ENCODE measurements around the gene RRP7A.
"Not testable (repeated sequence)": the region's sequence is repeated elsewhere in the genome, so short reads cannot be mapped to it uniquely, and the experiment has no call there.

Gene RRP7A, protein sequence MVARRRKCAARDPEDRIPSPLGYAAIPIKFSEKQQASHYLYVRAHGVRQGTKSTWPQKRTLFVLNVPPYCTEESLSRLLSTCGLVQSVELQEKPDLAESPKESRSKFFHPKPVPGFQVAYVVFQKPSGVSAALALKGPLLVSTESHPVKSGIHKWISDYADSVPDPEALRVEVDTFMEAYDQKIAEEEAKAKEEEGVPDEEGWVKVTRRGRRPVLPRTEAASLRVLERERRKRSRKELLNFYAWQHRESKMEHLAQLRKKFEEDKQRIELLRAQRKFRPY

DNA sequence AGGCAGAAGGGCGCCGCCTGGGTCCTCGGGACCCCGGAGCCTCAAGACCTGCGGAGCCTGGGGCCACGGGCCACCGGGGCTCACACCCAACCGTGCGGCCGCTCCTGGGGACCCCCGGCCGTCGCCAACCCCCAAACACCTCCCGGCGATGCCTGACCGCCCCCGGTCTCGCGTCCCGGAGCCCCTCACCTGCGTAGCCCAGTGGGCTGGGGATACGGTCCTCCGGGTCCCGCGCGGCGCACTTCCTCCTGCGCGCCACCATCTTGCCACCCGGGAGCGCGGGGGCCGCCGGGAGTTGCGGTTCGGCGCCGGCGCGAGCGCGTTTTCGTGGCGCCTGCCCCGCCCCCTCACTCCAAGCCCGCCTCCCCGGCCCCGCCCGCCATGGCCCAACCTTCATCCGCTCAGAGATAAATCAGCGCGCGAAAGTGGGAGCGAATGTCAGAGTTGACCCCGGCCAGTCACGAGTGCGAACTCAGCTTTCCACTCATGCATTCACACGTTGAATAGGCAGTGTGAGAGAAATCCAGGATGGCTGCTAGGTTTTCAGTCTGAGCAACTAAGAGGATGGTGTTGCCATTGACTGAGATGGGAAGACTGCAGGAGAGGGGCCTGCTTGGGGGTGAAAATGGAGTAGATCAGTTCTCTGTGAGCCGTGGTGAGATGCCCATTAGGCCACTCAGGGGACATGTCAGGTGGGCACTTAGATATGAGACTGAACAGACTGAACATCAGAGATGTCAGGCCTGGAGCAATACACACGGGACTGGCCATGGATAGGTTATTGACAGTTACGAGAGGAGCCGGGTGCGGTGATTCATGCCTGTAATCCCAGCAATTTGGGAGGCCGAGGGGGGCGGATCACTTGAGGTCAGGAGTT is at the start of gene RRP7A:
Gene RRP7A, minus strand, starts transcription at position 272 of the 877 bp plus-strand sequence. Its CDS starts 10 bp downstream, at position 262.
- peak in 53 of 56 donors; percentile 31 to 88 (median 71) for DNase-seq

DNA sequence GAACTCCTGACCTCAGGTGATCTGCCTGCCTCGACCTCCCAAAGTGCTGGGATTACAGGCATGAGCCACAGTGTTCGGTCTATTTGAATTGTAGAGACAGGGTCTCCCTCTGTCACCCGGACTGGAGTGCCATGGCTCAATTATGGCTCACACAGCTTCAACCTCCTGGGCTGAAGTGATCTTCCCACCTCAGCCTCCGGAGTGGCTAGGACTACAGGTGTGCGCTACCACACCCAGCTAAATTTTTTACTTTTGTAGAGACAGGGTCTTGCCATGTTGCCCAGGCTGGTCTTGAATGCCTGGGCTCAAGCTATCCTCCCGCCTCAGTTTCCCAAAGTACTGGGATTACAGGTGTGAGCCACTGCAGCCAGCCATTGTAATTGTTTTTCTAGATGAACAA is 48.4 kb upstream of the RRP7A start:
- not testable (repeated sequence) for DNase-seq

DNA sequence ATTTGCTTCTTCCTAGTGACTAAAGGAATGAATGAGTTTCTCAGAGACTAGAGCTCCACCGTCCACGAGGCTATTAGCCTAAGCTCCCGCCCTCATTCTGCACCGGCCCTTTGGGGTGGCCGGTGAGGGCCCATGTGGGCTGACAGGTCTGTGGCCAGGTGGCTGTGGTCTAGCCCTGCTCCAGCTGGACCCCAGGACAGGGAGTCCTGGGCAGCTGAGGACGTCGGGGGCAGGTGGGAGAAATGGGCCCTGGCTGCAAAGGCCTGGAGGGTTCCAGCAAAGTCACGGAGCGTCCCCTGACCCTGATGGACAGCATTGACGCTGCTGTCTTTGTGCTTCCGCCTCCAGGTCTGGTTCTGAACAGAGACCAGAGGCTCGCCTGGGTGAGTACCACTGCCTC is 46.4 kb upstream of the RRP7A start:
- no peak for DNase-seq

DNA sequence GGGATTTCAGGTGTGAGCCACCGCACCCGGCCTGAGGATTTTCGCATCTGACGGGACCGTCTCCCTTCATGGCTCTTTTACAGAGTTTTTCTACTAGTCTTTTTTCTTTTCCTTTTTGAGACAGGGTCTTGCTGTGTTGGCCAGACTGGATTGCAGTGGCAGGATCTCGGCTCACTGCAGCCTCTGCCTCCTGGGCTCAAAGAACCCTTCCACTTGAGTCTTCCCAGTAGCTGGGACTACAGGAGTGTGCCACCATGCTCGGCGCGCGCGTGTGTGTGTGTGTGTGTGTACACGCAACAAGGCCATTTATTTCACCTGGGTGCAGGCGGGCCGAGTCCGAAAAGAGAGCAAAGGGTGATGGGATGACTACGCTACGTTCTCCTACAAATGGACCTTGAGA is 45.1 kb upstream of the RRP7A start:
- no peak for DNase-seq

DNA sequence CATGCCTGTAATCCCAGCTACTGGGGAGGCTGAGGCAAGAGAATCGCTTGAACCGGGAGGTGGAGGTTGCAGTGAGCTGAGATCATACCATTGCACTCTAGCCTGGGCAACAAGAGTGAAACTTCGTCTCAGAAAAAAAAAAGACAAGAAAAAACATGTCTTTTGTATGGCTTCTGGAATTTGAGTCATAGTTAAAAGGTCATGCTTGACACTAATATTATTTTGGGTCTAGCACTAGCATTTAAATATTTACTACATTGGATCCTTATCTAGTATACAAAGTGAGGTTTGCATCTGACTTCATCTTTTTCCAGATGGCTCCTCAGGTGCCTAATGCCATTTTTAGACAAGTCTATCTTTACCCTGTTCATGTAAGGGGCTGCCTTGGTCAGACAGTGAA is 44.3 kb upstream of the RRP7A start:
- DNase-seq, result not testable (repeated sequence)

DNA sequence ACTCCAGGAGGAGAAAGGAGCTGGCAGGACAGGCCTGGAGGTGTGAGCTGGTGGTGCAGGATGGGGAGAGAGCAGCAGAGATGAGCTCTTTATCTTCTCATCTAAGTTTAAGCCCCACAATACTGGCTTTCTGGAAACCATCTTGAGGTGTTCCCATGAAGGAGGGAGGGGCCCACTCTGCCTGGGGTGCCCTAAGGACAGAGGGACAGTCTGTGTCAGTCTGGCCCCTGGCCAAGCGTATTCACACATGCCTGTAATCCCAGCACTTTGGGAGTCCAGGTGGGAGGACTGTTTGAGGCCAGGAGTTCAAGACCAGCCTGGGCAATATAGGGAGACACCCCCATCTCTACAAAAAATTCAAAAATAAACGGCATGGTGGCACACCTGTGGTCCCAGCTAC is 43.1 kb upstream of the RRP7A start:
- no peak for DNase-seq

DNA sequence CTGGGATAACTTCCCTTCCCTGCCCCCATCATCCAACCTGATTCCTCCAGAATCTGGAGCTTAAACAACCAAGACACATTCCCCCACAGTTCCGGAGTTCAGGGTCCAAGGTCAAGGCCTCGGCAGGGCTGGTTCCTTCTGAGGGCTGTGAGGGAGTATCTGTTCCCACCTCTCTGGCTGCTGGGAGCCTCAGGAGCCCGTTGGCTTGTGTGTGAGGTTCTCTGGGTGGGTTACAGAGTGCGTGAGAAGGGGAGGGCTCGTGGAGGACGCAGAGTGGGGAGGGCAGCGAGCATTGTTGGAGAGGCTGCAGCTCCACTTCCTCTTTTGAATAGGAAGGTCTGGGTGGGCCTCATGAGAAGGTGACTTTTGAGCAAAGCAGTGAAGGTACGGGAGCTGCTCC is 42.7 kb upstream of the RRP7A start:
- DNase-seq, result no peak

DNA sequence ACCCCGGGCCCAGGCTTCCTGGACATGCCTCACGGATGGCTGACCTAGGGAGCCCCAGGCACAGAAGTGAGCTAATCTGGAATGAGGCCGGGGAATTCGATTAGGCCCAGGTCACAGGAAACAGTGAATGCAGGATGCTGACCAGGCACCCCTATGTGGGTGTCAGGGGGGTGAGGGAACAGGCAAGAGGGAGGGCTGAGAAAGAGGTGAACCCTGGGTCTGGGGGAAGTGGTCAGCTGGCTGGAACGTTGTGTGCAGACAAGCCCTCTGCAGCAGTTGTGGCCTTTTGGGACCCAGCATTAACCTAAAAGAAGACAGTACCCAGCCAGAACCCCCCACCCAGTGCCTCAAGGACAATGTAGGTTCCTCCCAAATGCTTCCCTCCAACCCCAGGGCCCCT is 42.3 kb upstream of the RRP7A start:
- DNase-seq, result no peak

DNA sequence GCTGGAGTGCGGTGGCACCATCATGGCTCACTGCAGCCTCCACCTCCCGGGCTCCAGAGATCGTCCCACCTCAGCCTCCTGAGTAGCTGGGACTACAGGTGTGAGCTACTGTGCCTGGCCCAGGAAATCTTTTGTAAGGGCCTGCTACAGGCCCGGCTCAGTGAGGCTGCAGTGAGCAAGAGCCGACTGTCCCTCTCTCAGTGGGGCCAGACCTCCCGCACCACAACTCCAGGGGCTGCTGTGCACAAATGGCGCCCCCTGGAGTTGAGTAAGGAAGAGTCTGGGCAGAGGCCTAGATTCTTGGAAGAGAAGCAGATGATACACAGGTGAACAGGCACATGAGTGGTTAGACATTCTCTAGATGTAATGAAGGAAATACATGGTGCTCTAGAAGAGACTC is 41.2 kb upstream of the RRP7A start:
- DNase-seq, result peak in 1 of 56 donors; percentile 9

DNA sequence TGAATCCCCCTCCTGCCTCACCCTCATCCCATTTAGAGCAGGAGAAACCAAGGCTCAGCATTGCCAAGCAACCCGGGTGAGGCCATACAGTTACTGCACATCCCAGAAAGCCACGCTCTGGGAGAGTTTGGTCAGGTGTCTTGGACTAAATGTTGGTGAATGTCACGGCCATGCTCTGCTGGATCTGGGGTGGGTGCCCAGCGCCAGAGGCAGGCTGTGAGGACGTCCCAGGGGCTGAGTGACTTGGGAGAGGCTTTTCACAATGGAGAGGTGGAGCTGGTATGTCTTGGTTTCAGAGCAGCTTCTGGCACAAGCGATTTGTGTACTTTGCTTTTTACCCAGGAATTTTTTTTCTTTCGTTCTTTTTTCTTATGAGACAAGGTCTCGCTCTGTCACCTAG is 40.8 kb upstream of the RRP7A start:
- DNase-seq, result no peak

DNA sequence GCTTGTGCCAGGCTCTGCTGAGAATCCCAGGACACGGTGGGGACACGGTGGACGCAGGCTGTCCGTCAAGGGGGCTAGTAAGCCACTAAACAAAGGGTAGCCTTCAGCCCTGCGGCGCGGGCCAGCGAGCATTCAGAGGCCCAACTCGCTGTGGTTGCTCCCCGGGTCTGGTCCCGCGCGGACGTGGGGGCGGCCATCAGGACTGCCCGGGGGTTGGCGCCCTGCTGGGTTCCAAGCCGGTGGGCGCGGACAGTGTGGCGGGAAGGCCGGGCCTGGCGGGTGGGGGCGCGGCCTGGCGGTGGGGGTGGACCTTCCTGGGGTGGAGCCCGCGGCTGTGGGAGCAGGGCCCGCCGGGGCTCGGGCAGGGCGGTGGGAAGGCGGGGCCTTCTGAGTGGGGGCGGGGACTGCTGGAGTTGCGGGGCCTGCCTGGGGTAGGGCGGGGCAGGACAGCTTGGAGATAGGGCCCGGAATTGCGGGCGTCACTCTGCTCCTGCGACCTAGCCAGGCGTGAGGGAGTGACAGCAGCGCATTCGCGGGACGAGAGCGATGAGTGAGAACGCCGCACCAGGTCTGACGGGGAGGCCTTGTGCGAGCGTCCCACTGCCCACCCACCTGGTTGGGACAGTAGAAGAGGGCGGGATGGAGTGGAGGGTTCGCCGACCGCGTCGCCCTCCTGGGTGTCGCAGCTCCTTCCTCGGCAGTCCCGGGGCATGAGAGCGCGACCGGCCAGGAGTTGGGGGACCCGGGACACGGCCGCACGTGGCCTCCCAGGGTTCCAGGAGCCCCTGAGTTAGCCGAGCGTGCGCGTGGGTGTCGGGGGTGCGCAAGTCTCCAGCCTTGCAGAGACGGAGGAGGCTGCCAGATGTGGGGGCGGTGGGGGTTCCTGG is 34.1 kb upstream of the RRP7A start, which contains the start of gene SERHL2:
Gene SERHL2, plus strand, starts transcription at position 482 of the 887 bp plus-strand sequence. Its CDS starts 65 bp downstream, at position 547.
- DNase-seq, result peak in 54 of 56 donors; percentile 21 to 92 (median 64)

DNA sequence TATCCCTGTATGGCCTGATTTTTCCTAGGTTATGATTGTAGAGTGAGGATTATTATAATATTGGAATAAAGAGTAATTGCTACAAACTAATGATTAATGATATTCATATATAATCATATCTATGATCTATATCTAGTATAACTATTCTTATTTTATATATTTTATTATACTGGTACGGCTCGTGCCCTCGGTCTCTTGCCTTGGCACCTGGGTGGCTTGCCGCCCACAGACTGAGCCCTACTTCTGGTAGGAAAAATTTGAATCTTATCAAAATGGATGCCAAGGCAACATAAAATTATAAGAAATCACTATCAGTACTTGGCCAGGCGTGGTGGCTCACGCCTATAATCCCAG is 32.7 kb upstream of the RRP7A start:
- not testable (repeated sequence) for DNase-seq

DNA sequence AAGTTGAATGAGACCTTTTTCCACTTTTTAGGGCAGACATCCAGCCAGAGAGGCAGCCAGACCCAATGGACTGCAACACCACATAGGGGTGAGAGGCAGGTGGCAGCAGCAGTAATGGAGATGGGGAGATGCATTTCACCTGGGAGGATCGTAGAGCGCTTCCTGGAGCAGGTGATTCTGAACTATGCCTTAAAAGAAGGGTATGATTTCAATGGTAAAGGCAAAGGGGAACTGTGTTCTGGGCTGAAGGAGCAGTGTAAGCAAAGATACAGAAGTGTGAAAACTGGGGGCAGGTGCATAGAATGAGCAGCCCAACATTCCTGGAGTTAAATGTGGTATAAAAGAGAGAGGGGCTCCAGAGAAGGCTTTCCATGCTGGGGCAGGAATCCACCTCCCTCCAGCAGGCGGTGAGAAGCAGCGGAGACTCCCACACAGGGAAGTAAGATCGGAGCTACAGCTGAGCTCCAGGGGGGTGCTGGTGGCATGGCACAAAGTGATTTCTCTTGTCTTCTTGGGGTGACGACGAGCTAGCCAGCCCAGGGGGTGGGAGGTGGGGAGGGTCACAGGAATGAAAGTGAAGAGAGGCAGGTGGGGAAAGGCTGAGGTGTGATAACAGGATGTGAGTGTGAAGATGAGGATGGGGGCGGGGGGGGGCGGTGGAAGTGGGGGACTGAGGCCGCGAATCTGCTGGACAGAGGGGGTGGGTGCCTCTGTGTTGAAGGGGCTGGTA is 29.9 kb upstream of the RRP7A start:
- no peak for DNase-seq

DNA sequence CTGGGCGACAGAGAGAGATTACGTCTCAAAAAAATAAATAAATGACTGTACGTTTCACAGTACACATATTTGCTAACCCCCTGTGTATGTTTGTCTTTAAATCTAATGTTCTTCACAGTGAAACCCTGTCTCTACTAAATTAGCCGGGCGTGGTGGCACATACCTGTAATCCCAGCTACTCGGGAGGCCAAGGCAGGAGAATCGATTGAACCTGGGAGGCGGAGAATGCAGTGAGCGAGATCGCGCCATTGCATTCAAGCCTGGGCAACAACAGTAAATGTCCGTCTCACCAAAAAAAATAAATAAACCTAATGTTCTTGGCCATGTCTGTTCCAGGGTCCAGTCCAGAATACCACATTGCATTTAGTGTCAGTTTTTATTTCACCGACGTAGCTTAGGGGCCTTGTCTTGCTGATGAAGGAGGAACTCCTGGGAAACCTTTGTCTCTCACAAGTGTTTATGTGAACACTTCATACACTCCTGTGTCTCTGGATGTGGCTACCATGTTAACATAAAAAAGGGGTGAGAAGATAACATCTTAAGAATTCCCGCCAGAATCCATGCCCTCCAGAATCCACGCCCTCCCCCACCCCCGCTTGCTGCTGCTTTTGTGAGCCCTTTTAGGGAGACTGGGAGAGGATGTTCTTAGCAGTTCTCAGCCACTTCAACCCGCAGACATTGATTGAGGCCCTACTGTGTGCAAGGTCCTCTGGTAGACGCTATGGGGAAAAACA is 29.2 kb upstream of the RRP7A start:
- DNase-seq, result no peak

DNA sequence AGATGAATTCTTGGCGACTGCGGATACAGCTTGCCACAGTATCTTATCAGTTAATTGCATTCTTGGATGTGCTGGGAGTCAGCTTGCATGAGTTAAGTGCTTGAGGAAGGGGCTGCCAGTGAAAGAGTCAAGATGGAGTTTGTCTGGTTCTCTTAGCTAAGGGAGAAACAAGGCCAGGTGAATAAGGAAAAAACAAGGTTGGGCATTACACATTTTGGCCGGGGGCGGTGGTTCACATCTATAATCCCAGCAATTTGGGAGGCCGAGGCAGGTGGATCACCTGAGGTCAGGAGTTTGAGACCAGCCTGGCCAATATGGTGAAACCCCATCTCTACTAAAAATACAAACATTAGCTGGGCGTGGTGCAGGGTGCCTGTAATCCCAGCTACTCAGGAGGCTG is 28.5 kb upstream of the RRP7A start:
- DNase-seq, result not testable (repeated sequence)

DNA sequence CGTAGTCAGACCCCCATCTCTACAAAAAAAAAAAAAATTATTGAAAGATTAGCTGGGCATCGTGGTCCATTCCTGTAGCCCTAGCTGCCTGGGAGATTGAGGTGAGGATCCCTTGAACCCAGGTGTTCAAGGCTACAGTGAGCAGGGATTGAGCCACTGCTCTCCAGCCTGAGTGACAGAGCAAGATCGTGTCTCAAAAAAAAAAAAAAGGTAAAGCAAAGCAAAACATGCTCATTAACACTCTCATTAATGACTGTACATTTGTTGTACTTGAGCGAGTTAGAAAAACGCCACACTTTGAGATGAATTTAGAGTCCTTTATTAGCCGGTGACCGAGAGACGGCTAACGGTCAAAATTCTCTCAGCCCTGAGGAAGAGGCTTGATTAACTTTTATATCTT is 28.0 kb upstream of the RRP7A start:
- no peak for DNase-seq

DNA sequence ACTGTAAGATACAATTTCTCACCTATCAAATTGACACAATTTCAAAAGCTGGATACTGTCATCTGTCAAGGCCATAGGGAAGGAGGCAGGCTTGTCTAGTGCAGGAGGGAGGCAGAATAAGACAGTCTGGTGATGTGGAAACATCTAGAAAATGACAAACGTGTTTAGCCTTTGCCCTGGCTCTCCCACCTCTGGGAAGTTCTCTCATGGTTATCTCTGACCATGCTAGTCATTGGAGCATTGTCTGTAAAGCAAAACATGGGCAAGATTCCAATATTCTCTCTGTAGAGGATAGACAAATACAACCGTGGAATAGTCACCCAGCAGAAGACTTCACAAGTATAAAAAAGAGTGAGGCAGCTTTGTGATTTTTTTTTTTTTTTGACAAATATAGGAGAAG is 25.1 kb upstream of the RRP7A start:
- DNase-seq, result no peak

DNA sequence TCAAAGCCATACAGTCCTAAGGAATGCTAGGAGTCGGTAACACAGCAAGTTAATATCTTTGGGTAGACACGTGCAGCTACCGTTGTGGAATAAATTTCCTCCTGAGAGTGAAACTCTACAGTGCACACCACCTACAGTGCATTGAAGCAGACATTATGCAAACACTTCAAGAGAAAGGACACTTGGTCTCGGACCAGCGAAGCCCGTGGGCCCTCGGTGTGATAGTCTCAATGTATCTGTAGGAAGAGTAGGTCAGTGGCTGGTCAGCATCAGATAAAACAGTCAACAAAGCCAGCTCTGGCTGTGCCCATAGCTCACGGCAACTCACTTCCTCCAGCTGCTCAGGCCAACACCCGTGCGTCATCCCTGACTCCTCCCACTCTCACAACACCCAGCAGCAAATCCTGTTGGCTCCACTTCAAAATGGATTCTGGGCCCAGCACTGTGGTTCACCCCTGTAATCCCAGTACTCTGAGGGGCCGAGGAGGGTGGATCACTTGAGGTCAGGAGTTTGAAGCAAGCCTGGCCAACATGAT is 19.7 kb upstream of the RRP7A start:
- not testable (repeated sequence) for DNase-seq

DNA sequence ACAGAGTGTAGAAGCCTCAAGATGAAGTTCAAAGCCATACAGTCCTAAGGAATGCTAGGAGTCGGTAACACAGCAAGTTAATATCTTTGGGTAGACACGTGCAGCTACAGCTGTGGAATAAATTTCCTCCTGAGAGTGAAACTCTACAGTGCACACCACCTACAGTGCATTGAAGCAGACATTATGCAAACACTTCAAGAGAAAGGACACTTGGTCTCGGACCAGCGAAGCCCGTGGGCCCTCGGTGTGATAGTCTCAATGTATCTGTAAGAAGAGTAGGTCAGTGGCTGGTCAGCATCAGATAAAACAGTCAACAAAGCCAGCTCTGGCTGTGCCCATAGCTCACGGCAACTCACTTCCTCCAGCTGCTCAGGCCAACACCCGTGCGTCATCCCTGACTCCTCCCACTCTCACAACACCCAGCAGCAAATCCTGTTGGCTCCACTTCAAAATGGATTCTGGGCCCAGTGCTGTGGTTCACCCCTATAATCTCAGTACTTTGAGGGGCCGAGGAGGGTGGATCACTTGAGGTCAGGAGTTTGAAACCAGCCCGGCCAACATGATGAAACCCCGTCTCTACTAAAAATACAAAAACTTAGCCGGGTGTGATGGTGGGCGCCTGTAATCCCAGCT is 17.7 kb upstream of the RRP7A start:
- not testable (repeated sequence) for DNase-seq

Measured in nucleus accumbens (tissue), 56 donors.